ENCODE measurements around the gene OR4C46.
"Not testable (repeated sequence)": the region's sequence is repeated elsewhere in the genome, so short reads cannot be mapped to it uniquely, and the experiment has no call there.

The OR4C46 gene

DNA sequence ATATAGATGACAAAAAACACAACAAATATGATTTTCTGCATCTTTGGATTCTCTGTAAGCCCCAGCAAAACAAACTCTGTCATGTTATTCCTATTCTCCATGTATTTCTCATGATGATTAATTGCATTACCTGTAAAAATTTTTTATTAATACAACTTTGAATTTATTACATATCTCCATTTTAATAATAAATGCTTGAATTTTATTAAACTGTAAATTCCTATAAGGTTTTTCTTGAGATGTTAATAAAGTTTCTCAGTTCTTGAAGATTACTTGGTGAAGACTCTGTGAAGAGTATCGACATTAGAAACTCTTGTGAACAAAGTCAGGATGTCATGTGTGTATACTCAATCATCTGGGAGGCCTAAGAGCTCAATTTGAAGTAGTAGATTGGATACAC is at the start of gene OR4C46:
Gene OR4C46, minus strand, starts transcription at position 101 of the 400 bp plus-strand sequence. Its CDS starts 0 bp downstream, at position 101.
- no peak for FAIRE-seq

DNA sequence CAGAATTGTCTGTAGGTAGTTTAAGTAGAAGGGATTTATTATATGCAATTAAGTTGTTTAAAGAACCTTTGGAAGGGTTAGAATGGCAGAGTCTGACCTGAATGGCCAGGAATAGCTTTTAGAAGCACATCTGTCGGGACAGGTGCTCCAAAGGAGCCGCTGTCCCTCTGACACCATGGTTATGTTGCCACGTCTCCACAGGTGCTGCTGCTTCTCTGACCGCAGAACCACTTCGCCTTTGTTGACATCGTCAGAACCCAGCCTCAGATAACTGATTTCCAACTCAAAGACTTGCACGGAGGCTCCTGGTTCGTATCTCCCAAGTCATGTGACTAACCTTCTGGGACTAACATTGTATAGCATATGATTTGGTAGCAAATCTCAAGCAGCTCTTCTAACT is 41.8 kb upstream of the OR4C46 start:
- not testable (repeated sequence) for FAIRE-seq

DNA sequence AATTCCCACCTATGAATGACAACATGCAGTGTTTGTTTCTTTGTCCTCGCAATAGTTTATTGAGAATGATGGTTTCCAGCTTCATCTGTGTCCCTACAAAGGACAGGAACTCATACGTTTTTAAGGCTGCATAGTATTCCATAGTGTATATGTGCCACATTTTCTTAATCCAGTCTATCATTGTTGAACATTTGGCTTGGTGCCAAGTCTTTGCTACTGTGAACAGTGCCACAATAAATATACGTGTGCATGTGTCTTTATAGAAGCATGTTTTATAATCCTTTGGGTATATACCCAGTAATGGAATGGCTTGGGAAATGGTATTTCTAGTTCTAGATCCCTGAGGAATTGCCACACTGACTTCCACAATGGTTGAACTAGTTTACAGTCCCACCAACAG is 42.4 kb downstream of the OR4C46 start:
- not testable (repeated sequence) for FAIRE-seq

DNA sequence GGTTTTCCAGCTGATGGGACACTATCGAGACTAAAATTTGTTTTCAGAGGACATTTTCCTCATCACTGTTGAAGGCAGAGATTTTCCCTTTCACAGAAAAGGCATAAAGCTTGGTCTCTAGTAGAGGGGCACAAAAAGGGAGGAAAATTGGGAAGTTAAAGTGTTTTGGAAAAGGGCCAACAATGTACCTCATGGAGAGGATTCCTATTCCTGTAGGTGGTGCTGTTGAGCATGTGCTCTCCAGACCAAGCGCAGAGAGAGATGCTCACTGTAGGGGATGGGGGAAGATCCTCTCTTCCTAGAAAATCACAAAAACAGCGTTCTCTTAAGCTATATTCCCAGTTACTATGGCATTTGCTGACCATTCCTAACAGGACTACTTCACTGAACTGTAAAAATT is 44.9 kb downstream of the OR4C46 start:
- no peak for FAIRE-seq

DNA sequence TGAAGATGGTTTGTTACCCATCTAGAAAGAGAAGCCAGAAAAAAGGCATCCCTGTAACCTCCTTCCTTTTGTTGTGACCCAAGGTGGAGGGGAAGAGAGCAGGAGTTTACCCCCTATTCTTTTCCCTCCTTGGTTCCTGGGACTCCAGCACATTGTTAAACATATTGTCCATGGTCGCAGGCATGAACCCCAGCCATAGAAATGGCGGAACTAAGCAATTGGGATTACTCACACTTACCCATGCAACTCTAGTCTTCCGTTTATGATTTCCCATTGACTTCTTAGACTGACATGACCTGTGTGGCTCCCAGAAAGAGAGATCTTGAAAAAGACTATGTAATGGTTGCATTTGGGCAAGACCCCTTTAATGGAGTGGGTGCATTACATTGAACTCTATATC is 45.4 kb downstream of the OR4C46 start:
- no peak for FAIRE-seq
